ENCODE measurements around the gene SYNGR2. TPM values are rescaled to one million over a fixed set of nuclear protein-coding genes. Genes with fewer than 3 reads are reported as not detected.

SYNGR2 gene
- polyA plus RNA-seq, 1 experiment: 135 TPM

DNA sequence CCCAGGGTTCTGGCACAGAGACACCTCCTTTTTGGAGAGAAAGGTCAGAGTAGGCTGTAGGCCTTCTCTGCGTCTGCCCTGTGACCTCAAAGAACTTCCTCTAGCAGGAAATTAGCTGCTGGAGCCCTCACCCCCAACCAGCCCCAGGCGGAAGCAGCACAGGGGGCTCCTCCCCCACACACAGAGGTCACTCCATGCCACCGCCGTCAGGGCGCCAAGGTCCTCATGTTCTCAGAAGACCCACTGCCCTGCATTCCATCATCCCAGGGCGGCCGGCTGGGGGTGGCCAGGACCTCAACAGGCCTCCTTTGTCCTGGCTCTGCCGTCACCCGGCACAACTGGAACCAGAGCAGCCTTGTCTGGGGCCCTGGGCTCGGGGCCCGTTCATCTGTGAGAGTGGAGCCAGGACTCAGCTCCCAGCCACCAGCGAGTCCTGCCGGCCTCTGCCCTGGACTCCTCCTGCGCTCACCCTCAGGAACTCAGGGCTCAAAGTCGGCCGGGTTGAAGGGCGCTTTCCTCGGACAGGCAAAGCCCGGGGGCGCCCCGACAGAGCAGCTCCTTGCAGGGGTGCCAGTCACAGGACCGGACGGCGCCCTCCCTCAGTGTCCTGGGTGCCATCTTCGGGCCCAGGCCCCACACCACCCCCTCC lies 41.0 kb upstream of the SYNGR2 start:
- Histone ChIP-seq H3K27me3 (ENCODE audit: control insufficient read depth, insufficient read depth, low read length) (peaks cover 11% of the 10 kb centered on the region), H3K4me3 (ENCODE audit: low read depth, low read length) (no peak overlapping the region), H3K36me3 (ENCODE audit: control insufficient read depth, insufficient read depth, low read length) (no peaks in the 10 kb centered on the region)
- DNase-seq (ENCODE audit: low read depth): no peak
- CTCF ChIA-PET: interaction anchor here (1.0 to 1.8 kb wide), 4 partner anchors 11 to 124 kb away, joined by 3 to 4 read pairs (median 3); no protein-coding TSS in a partner anchor
- TF ChIP-seq, protein P1, sequence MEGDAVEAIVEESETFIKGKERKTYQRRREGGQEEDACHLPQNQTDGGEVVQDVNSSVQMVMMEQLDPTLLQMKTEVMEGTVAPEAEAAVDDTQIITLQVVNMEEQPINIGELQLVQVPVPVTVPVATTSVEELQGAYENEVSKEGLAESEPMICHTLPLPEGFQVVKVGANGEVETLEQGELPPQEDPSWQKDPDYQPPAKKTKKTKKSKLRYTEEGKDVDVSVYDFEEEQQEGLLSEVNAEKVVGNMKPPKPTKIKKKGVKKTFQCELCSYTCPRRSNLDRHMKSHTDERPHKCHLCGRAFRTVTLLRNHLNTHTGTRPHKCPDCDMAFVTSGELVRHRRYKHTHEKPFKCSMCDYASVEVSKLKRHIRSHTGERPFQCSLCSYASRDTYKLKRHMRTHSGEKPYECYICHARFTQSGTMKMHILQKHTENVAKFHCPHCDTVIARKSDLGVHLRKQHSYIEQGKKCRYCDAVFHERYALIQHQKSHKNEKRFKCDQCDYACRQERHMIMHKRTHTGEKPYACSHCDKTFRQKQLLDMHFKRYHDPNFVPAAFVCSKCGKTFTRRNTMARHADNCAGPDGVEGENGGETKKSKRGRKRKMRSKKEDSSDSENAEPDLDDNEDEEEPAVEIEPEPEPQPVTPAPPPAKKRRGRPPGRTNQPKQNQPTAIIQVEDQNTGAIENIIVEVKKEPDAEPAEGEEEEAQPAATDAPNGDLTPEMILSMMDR (IDR thresholded peaks at IDR 0.05; ENCODE audit: insufficient read depth, low read depth, low read length): no peak
- POLR2A ChIA-PET: no interaction called here

DNA sequence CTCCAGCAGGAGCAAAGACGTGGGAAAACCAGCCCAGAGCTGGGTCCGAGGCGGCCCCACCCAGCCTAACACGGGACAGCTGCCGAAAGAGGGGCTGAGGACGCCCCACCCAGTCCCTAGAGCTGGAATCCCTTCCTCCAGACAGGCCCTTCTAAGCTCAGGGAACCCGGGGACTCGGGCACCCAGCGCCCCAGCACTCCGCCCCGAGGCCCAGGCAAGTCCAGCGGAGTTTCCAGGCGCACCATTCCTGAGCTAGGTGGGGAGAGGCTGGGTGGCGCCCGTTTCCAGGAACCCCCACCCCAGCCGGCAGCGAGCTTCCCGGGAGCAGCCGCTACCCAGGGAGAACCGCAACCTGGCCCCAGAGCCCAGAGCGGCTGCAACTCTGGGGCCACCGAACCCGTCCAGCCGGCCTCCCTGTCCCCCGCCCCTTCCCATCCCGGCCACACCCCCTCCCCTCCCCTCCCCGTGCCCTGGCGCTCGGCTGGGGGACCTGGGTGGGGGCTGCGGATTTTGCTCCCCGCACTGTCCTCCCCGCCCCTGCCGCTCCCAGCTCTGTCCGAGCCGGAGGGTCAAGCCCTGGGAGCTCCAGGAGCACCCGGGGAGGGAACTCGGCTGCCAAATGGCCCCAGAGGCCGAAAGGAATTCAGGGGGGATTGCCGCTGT lies 40.4 kb upstream of the SYNGR2 start:
- H3K4me3 ChIP-seq (ENCODE audit: low read depth, low read length): peak overlapping the region; percentile 42
- TF ChIP-seq, protein P1 (IDR thresholded peaks at IDR 0.05; ENCODE audit: insufficient read depth, low read depth, low read length): no peak
- no peak for DNase-seq (ENCODE audit: low read depth)
- ChIA-PET CTCF (interaction anchor here (0.7 to 1.8 kb wide), 5 partner anchors 11 to 123 kb away, joined by 3 to 4 read pairs (median 3); no protein-coding TSS in a partner anchor), POLR2A (interaction anchor here (0.6 kb wide), 1 partner anchor 43 kb away, joined by 9 read pairs; no protein-coding TSS in a partner anchor)
- H3K36me3 ChIP-seq (ENCODE audit: control insufficient read depth, insufficient read depth, low read length): no peaks in the 10 kb centered on the region
- peaks cover 13% of the 10 kb centered on the region for H3K27me3 ChIP-seq (ENCODE audit: control insufficient read depth, insufficient read depth, low read length)

DNA sequence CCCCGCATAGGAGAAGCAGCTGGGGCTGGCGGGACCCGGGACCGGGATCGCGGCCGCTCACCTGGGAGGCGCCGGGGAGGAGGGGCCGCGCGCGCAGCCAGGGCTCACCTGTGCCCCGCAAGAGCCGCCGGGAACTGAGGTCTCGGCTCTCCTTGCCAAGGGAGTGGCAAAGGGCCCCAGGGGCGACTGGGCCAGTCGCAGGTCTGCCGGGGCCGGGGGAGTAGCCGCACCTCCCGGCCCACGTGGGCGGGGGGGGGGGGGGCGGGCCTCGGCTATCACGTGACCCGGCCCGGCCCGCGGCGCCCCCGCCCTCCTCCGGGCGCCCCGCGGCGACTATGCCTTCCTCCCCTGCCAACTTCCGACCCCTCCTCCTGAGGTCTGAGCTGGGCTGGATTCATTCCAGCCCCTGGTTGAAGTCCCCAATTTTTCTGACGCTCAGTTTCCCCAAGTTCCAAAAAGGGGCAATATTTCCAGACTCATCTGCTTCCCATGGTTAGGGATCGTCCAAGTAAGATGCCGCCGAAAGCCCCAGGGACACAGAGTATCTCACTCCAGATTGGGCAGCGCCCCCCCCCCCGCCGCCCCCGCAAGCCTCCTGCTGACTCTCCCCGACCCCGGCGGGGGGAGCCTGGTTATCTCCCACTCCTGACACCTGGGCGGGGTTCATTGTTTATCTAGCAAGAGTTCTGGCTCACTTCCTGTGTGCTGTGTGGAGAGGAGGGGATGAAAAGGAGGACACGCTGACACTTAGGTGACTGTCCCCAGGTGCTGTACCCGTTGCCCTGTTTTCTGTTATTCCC lies 39.6 kb upstream of the SYNGR2 start, which contains the start of gene TMC6:
Gene TMC6 (minus strand): TSS at position 205 of the 800 bp plus-strand sequence. CDS start 1,923 bp downstream, outside the sequence.
- DNase-seq (ENCODE audit: low read depth): no peak
- H3K27me3 ChIP-seq (ENCODE audit: control insufficient read depth, insufficient read depth, low read length): peaks cover 16% of the 10 kb centered on the region
- peak within 1 kb of the TSS; percentile 42 for H3K4me3 ChIP-seq (ENCODE audit: low read depth, low read length)
- TF ChIP-seq, protein P1 (IDR thresholded peaks at IDR 0.05; ENCODE audit: insufficient read depth, low read depth, low read length): no peak
- ChIA-PET CTCF (interaction anchor here (0.7 to 1.5 kb wide), 3 partner anchors 15 to 123 kb away, joined by 3 read pairs; no protein-coding TSS in a partner anchor), POLR2A (interaction anchor here (0.6 kb wide), 1 partner anchor 42 kb away, joined by 9 read pairs; no protein-coding TSS in a partner anchor)
- H3K36me3 ChIP-seq (ENCODE audit: control insufficient read depth, insufficient read depth, low read length): no peaks in the 10 kb centered on the region

DNA sequence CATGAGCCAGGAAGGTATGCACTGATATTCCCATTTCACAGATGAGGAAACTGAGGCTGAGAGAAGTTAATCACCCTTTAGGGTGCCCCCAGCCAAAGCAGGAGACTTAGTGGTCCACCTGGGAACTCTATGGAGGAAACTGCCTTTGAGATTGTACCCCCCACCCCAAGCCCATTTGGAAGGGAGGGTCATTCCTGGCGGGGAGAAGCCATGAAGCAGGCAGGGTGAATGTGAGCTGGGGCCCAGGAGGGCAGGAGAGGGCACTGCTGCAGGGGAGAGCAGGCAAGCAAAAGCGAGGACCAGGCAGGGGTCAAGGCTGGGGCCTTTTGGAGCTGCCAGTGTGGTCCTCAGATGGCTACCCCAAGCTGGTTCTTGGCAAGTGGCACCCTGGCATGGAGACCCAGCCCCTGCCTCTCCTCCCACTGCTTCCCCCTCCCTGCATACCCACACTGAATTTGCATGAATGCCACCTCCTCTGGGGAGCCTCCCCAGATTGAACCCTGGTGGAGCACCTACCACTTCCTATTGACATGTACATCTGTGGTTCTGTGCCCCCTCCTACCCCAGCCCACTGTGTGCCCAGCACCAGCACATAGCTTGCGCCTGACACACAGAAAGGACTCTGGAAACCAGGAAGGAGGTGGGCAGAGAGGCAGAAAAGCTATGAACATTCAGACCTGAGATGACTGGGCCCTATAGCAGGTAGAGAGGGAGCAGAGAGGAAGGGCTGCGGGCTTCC lies 38.9 kb upstream of the SYNGR2 start:
- TF ChIP-seq, protein P1 (IDR thresholded peaks at IDR 0.05; ENCODE audit: insufficient read depth, low read depth, low read length): no peak
- no peak for DNase-seq (ENCODE audit: low read depth)
- H3K4me3 ChIP-seq (ENCODE audit: low read depth, low read length): no peak overlapping the region
- CTCF ChIA-PET: interaction anchor here (1.3 to 1.5 kb wide), 2 partner anchors 9 to 45 kb away, joined by 3 to 6 read pairs; no protein-coding TSS in a partner anchor
- POLR2A ChIA-PET: no interaction called here
- no peaks in the 10 kb centered on the region for H3K36me3 ChIP-seq (ENCODE audit: control insufficient read depth, insufficient read depth, low read length)
- peaks cover 16% of the 10 kb centered on the region for H3K27me3 ChIP-seq (ENCODE audit: control insufficient read depth, insufficient read depth, low read length)

Data from BJ (cell line).